SK-N-MC (cell line): ENCODE results near the gene ECM2.

ENCODE experiments used
- EZH2 ChIP-seq: fragments of 200-600 bp; sonication (generic); IDR thresholded peaks from one replicate; pipeline ENCODE4 v1.6.1; 2017; ENCODE audit warnings: antibody characterized with exemption
- FOXP2 ChIP-seq: optimal IDR thresholded peaks from 2 replicates; pipeline ENCODE3; 2011; ENCODE audit warnings: mild to moderate bottlenecking, moderate library complexity; ENCODE audit not compliant: insufficient read depth; ENCODE audit errors: extremely low read length, control extremely low read depth
- POLR2AphosphoS5 ChIP-seq: IDR thresholded peaks from 2 replicates; pipeline ENCODE4 v1.6.1; 2012; ENCODE audit warnings: mild to moderate bottlenecking, low read depth, low read length, borderline replicate concordance

- no peak for TF ChIP-seq POLR2AphosphoS5
- no peak for TF ChIP-seq EZH2
- no peak for TF ChIP-seq FOXP2
These were observed 26.7 kb downstream of the ECM2 start for GRCh38 chr9:92509050-92509449.
